ENCODE measurements around the gene SLC6A3.

The SLC6A3 gene

GRCh38 chr5:1385395-1386273, 59.6 kb downstream of the SLC6A3 start:
- peak overlapping the region; percentile 60; the same call in 1 of the 2 replicates for H3K4me3 ChIP-seq (ENCODE audit: low read length)
- TF ChIP-seq ZNF274 (IDR thresholded peaks at IDR 0.05; ENCODE audit: low read depth, low read length): no peak

GRCh38 chr5:1384521-1384920, 60.7 kb downstream of the SLC6A3 start:
- no peak for TF ChIP-seq ZNF274 (IDR thresholded peaks at IDR 0.05; ENCODE audit: low read depth, low read length)

GRCh38 chr5:1383886-1384401, 61.3 kb downstream of the SLC6A3 start:
- no peak for TF ChIP-seq ZNF274 (IDR thresholded peaks at IDR 0.05; ENCODE audit: low read depth, low read length)
- no peak overlapping the region for H3K4me3 ChIP-seq (ENCODE audit: low read length)

More at GRCh38 chr5:1384521-1384920, 60.7 kb downstream of the SLC6A3 start:
- no peak overlapping the region for H3K4me3 ChIP-seq (ENCODE audit: low read length)

GRCh38 chr5:1383344-1383743, 61.9 kb downstream of the SLC6A3 start:
- no peak overlapping the region for H3K4me3 ChIP-seq (ENCODE audit: low read length)
- no peak for TF ChIP-seq ZNF274 (IDR thresholded peaks at IDR 0.05; ENCODE audit: low read depth, low read length)

- TF ChIP-seq ZNF274 (IDR thresholded peaks at IDR 0.05; ENCODE audit: low read depth, low read length): no peak
- no peak overlapping the region for H3K4me3 ChIP-seq (ENCODE audit: low read length)
Measured at GRCh38 chr5:1382248-1382700, 63.0 kb downstream of the SLC6A3 start.

- no peak for TF ChIP-seq ZNF274 (IDR thresholded peaks at IDR 0.05; ENCODE audit: low read depth, low read length)
- no peak overlapping the region for H3K4me3 ChIP-seq (ENCODE audit: low read length)
Measured at GRCh38 chr5:1381370-1382247, 63.6 kb downstream of the SLC6A3 start.

- no peak overlapping the region for H3K4me3 ChIP-seq (ENCODE audit: low read length)
- TF ChIP-seq ZNF274 (IDR thresholded peaks at IDR 0.05; ENCODE audit: low read depth, low read length): no peak
Measured at GRCh38 chr5:1380910-1381309, 64.3 kb downstream of the SLC6A3 start.

- no peak for TF ChIP-seq ZNF274 (IDR thresholded peaks at IDR 0.05; ENCODE audit: low read depth, low read length)
- H3K4me3 ChIP-seq (ENCODE audit: low read length): no peak overlapping the region
Measured at GRCh38 chr5:1380011-1380817, 65.0 kb downstream of the SLC6A3 start.

GRCh38 chr5:1378866-1379659, 66.2 kb downstream of the SLC6A3 start:
- no peak for TF ChIP-seq ZNF274 (IDR thresholded peaks at IDR 0.05; ENCODE audit: low read depth, low read length)
- H3K4me3 ChIP-seq (ENCODE audit: low read length): no peak overlapping the region

- H3K4me3 ChIP-seq (ENCODE audit: low read length): no peak overlapping the region
- TF ChIP-seq ZNF274 (IDR thresholded peaks at IDR 0.05; ENCODE audit: low read depth, low read length): no peak
Measured at GRCh38 chr5:1378096-1378495, 67.1 kb downstream of the SLC6A3 start.

GRCh38 chr5:1376981-1377380, 68.3 kb downstream of the SLC6A3 start:
- TF ChIP-seq ZNF274 (IDR thresholded peaks at IDR 0.05; ENCODE audit: low read depth, low read length): no peak
- H3K4me3 ChIP-seq (ENCODE audit: low read length): no peak overlapping the region

- TF ChIP-seq ZNF274 (IDR thresholded peaks at IDR 0.05; ENCODE audit: low read depth, low read length): no peak
- no peak overlapping the region for H3K4me3 ChIP-seq (ENCODE audit: low read length)
Measured at GRCh38 chr5:1375871-1376810, 69.1 kb downstream of the SLC6A3 start.
